Loucy (cell line): ENCODE results near the gene ANXA5.
"Not testable (repeated sequence)": the region's sequence is repeated elsewhere in the genome, so short reads cannot be mapped to it uniquely, and the experiment has no call there.

ENCODE experiments used
- H2AFZ ChIP-seq: fragments of 200-600 bp; sonication (generic); 2 replicates; pipeline ENCODE4 v1.6.0; 2016; ENCODE audit warnings: antibody characterized with exemption, mild to moderate bottlenecking, low read length, moderate library complexity
- H3F3A ChIP-seq: fragments of 200-600 bp; 2 replicates; pipeline ENCODE4 v1.6.0; 2016; ENCODE audit warnings: antibody characterized with exemption, low read depth, mild to moderate bottlenecking
- H3K27me3 ChIP-seq: fragments of 200-600 bp; sonication (generic); 2 replicates; pipeline ENCODE4 v1.6.1; 2014; ENCODE audit warnings: low read length, mild to moderate bottlenecking; ENCODE audit not compliant: insufficient read depth, poor library complexity, severe bottlenecking
- H3K36me3 ChIP-seq: fragments of 200-600 bp; sonication (generic); 2 replicates; pipeline ENCODE4 v1.6.1; 2016; ENCODE audit warnings: low read length; ENCODE audit not compliant: insufficient read depth
- H3K4me1 ChIP-seq: fragments of 200-600 bp; sonication (generic); 2 replicates; pipeline ENCODE4 v1.5.1; 2014; ENCODE audit warnings: low read length, mild to moderate bottlenecking; ENCODE audit not compliant: insufficient read depth, poor library complexity, severe bottlenecking
- H3K4me2 ChIP-seq: fragments of 200-600 bp; sonication (generic); 2 replicates; pipeline ENCODE4 v1.6.0; 2014; ENCODE audit warnings: antibody characterized with exemption, low read length, low read depth, mild to moderate bottlenecking; ENCODE audit not compliant: poor library complexity, severe bottlenecking
- H3K4me3 ChIP-seq: fragments of 200-600 bp; sonication (generic); 2 replicates; pipeline ENCODE4 v1.5.1; 2014; ENCODE audit warnings: low read length, mild to moderate bottlenecking, mixed read lengths; ENCODE audit not compliant: poor library complexity, severe bottlenecking
- H3K79me2 ChIP-seq: fragments of 200-600 bp; sonication (generic); 2 replicates; pipeline ENCODE4 v1.6.1; 2014; ENCODE audit warnings: low read length; ENCODE audit not compliant: insufficient read depth
- H3K9ac ChIP-seq: fragments of 200-600 bp; sonication (generic); 2 replicates; pipeline ENCODE4 v1.6.0; 2014; ENCODE audit warnings: mild to moderate bottlenecking, low read depth, low read length, moderate library complexity; ENCODE audit not compliant: poor library complexity, severe bottlenecking
- H3K9me2 ChIP-seq: fragments of 200-600 bp; sonication (generic); replicated peaks from 2 replicates; pipeline ENCODE4 v1.6.1; 2016; ENCODE audit warnings: low read depth, low read length, mixed read lengths
- H3K9me3 ChIP-seq: fragments of 200-600 bp; sonication (generic); 2 replicates; pipeline ENCODE4 v1.6.1; 2014; ENCODE audit warnings: mild to moderate bottlenecking, antibody characterized with exemption, low read length, low read depth; ENCODE audit not compliant: insufficient read depth
- H4K20me1 ChIP-seq: fragments of 200-600 bp; sonication (generic); 2 replicates; pipeline ENCODE4 v1.6.0; 2014; ENCODE audit warnings: antibody characterized with exemption, low read length, mild to moderate bottlenecking; ENCODE audit not compliant: insufficient read depth, poor library complexity, severe bottlenecking
- EZH2phosphoT487 ChIP-seq: fragments of 200-600 bp; IDR thresholded peaks from 2 replicates; pipeline ENCODE4 v1.6.1; 2018; ENCODE audit warnings: antibody characterized with exemption, mild to moderate bottlenecking, moderate library complexity, borderline replicate concordance
- TF ChIP-seq, protein P1 (sequence below): fragments of 200-600 bp; sonication (generic); conservative IDR thresholded peaks from 2 replicates; pipeline ENCODE4 v1.5.1; 2014; ENCODE audit warnings: mild to moderate bottlenecking, antibody characterized with exemption, low read length

Gene ANXA5

DNA sequence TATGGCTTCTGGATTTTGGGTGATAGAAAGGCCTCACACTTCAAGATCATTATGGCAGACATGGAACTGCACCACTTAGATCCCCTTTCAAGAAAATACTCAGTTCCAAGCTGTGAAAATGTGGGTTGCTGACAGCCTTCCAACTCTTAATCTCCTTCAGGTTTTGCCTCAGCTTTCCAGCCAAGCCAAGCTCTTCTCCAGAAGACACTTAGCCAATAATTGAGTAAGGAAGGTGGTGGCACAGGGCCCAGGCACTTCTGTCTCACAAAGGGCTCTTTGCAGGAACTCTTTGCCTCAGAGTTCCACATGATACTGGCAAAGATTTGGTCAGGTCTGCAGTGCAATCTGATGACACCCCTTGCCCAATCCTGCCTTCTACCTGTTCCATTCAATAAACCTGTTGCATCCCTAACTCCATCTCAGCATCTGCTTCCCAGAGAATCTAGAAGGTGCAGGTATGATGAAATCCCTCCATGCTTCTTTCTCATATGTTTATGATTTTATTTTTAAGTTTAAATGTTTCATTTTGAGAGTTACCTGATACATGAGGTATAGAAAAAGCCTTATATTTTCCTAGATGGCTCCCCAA lies 30.6 kb downstream of the ANXA5 start:
- Histone ChIP-seq H3K9me3 (no peaks in the 10 kb centered on the region), H3K27me3 (no peaks in the 10 kb centered on the region), H3K4me1 (no peaks in the 10 kb centered on the region), H3K36me3 (no peaks in the 10 kb centered on the region), H3F3A (no peaks in the 10 kb centered on the region), H3K79me2 (no peaks in the 10 kb centered on the region), H3K4me2 (no peak overlapping the region), H2AFZ (no peak overlapping the region), H3K4me3 (no peak overlapping the region), H3K9me2 (no peaks in the 10 kb centered on the region), H4K20me1 (no peaks in the 10 kb centered on the region), H3K9ac (no peak overlapping the region)
- no peak for TF ChIP-seq EZH2phosphoT487
- TF ChIP-seq, protein P1, sequence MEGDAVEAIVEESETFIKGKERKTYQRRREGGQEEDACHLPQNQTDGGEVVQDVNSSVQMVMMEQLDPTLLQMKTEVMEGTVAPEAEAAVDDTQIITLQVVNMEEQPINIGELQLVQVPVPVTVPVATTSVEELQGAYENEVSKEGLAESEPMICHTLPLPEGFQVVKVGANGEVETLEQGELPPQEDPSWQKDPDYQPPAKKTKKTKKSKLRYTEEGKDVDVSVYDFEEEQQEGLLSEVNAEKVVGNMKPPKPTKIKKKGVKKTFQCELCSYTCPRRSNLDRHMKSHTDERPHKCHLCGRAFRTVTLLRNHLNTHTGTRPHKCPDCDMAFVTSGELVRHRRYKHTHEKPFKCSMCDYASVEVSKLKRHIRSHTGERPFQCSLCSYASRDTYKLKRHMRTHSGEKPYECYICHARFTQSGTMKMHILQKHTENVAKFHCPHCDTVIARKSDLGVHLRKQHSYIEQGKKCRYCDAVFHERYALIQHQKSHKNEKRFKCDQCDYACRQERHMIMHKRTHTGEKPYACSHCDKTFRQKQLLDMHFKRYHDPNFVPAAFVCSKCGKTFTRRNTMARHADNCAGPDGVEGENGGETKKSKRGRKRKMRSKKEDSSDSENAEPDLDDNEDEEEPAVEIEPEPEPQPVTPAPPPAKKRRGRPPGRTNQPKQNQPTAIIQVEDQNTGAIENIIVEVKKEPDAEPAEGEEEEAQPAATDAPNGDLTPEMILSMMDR: no peak

GRCh38 chr4:121665371-121665770 lies 31.4 kb downstream of the ANXA5 start:
- Histone ChIP-seq H3K9me3 (no peaks in the 10 kb centered on the region), H3K4me2 (no peak overlapping the region), H3K4me1 (no peaks in the 10 kb centered on the region), H3K9ac (no peak overlapping the region), H3F3A (no peaks in the 10 kb centered on the region), H3K79me2 (no peaks in the 10 kb centered on the region), H3K27me3 (no peaks in the 10 kb centered on the region), H4K20me1 (no peaks in the 10 kb centered on the region), H3K9me2 (no peaks in the 10 kb centered on the region), H2AFZ (no peak overlapping the region), H3K4me3 (no peak overlapping the region), H3K36me3 (no peaks in the 10 kb centered on the region)
- TF ChIP-seq, protein P1: no peak

DNA sequence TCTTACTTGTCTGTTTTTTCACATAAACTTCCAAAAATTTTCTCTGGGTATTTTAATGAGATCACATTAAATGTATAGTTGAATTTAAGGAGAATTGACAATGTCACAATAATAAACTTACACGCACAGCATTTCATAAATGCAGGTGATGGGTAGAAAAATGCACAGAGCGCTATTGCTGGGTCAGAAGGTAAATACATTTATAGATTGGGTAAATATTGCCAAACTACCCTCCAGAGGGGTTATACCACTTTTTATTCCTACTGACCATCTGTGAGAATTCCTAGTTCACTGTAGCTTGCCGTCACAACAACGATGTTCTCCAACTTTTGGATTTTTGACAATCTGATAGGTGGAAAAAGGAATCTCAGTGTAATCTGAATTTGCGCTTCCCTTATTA lies 34.6 kb downstream of the ANXA5 start:
- Histone ChIP-seq H3K9me3 (no peaks in the 10 kb centered on the region), H3K9ac (no peak overlapping the region), H3K9me2 (no peaks in the 10 kb centered on the region), H3K79me2 (no peaks in the 10 kb centered on the region), H4K20me1 (no peaks in the 10 kb centered on the region), H3K27me3 (no peaks in the 10 kb centered on the region), H3K4me2 (no peak overlapping the region), H3K4me3 (no peak overlapping the region), H3F3A (no peaks in the 10 kb centered on the region), H3K36me3 (no peaks in the 10 kb centered on the region), H2AFZ (no peak overlapping the region), H3K4me1 (no peaks in the 10 kb centered on the region)
- TF ChIP-seq, protein P1: no peak
- TF ChIP-seq EZH2phosphoT487: no peak

GRCh38 chr4:121660175-121660933 lies 36.4 kb downstream of the ANXA5 start:
- not testable (repeated sequence) for H3K27me3 ChIP-seq, H3K9me2 ChIP-seq, H3F3A ChIP-seq, H2AFZ ChIP-seq, H4K20me1 ChIP-seq, H3K4me3 ChIP-seq, H3K4me1 ChIP-seq, H3K79me2 ChIP-seq, H3K36me3 ChIP-seq, H3K4me2 ChIP-seq, H3K9me3 ChIP-seq, H3K9ac ChIP-seq
